Measurements from ENCODE around the gene TMEM165.

The TMEM165 gene

GRCh38 chr4:55458164-55458563 is 62.4 kb downstream of the TMEM165 start:
- no peak for DNase-seq (ENCODE audit: low spot score)

DNA sequence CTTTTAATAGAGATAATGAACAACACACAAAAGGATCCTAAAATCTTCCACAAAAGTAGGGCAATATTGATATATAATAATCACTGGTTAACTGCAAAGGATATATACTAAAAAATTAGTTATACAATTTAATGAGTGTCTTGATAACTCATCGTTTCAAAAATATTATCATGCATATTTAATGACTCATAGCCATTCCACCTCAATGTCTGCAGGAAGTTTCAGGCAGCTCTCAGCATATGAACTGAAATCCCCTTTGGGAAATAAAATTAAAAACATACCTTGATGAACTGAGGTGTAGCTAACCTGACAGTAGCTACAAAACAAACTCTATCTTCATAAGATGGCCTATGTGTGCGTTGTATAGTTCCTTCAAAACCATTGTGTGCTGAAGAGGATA is 62.9 kb downstream of the TMEM165 start:
- DNase-seq (ENCODE audit: low spot score): no peak

- no peak for DNase-seq (ENCODE audit: low spot score)
Observed at GRCh38 chr4:55466001-55466400, 70.2 kb downstream of the TMEM165 start.

GRCh38 chr4:55468724-55469123 is 73.0 kb downstream of the TMEM165 start:
- DNase-seq (ENCODE audit: low spot score): no peak

DNA sequence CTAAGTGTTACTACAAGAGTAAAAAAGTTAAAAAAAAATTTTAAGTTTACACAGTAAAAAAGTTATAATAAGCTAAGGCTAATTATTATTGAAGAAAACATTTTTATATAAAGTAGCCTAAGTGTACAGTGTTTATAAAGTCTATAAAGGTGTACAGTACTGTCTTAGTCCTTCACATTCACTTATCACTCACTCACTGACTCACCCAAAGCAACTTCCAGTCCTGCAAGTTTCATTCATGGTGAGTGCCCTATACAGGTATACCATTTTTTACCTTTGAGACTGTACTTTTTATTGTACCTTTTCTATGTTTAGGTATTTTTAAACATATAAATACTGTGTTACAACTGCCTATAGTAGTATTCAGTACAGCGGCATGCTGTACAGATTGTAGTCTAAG is 74.2 kb downstream of the TMEM165 start:
- DNase-seq (ENCODE audit: low spot score): no peak
